Measurements from ENCODE around the gene RERE. TPM values are rescaled to one million over a fixed set of nuclear protein-coding genes. Genes with fewer than 3 reads are reported as not detected.
A peak's percentile ranks its signal among the peaks of the same experiment; 100 is the strongest.

Gene RERE
- total RNA-seq, 1 donor from 2014 or later = 19.2 TPM

DNA sequence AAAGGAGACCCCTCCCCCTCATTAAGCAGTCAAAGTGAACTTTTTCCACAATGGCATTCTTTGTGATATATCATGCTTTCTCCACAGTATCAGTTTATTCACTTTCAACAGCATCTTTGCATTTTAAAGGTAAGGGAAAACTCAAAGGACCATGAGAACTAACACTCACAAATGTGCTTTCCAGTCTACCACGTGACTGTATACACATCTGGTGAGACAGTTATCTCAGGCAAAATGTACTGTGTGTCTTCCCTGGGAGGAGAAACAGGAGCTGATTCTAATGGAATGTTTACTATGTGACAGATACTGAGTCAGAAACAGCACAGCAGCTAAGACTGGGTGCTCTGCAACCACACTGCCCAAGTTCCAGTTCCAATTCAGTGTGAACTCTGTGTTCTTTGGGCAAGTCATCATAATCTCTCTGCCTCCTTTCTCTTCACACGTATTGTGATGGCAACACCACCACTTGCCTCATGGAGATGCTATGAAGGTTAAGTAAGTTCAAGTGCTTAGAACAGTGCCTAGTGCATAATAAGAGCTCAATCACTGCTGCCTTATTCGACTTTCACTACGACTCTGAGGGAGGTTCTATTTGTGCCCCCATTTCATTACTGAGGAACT, 420.5 kb downstream of the RERE start:
- Histone ChIP-seq H3K36me3 (ENCODE audit: control insufficient read depth, insufficient read depth, low read length) (no peaks in the 10 kb centered on the region), H3K4me3 (ENCODE audit: low read depth, low read length) (no peak overlapping the region), H3K27me3 (ENCODE audit: control insufficient read depth, insufficient read depth, low read length) (no peaks in the 10 kb centered on the region)
- FAIRE-seq (peak; percentile 84), DNase-seq (ENCODE audit: low read depth) (peak; percentile 99)
- no peak for TF ChIP-seq CTCF (IDR thresholded peaks at IDR 0.05; ENCODE audit: insufficient read depth, low read length, severe bottlenecking)

DNA sequence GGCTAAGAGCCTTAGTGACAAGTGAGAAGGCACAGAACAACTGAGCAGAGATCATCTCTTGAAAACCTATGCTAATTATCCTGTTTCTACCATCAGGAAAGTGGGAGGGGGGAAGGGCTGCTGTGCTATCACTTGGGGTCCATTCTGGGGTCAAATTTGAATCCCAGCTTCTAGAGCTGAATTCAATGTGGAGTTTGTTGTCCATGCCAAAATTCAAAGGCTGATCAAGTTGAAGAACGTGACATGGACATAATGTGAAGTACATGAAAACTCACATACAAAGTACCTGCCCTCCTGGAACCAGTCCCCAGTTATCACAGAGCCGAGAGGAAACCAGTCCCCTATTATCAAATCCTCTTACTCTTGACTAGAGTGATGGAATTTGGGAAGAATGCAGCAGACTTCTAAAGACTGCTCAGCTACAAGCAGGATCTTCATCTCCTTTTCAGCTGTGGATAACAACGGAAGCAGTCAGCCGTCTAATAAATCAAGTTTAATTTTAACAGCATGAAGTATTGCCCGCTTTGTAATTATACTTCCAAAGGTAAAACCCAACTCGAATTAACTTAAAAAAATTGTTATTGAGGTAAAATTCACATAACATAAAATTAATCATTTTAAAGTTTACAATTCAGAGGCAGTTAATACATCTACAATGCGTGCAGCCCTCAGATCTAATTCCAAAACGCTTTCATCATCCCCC, 421.2 kb downstream of the RERE start:
- no peaks in the 10 kb centered on the region for H3K36me3 ChIP-seq (ENCODE audit: control insufficient read depth, insufficient read depth, low read length)
- FAIRE-seq (no peak), DNase-seq (ENCODE audit: low read depth) (no peak)
- no peaks in the 10 kb centered on the region for H3K27me3 ChIP-seq (ENCODE audit: control insufficient read depth, insufficient read depth, low read length)
- no peak for TF ChIP-seq CTCF (IDR thresholded peaks at IDR 0.05; ENCODE audit: insufficient read depth, low read length, severe bottlenecking)
- H3K4me3 ChIP-seq (ENCODE audit: low read depth, low read length) = no peak overlapping the region

DNA sequence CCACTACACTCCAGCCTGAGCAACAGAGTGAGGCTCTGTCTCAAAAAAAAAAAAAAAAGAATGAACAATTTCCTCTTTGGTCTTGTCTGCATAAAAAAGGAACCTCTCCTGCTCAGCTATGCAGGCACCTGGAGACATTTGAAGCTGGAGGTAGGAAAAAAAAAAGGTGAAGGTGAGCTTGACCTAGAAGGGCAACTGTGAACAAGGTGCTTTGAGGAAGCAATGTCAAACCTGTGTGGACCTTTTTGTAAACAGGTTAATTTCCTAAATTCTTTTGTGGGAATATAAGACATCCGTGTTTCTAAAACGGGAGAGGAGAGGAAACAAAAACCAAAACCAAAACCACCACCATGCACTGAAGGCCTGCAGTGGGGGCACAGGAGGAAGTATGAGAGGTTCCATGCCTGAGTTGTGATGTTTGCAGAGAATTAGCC, 422.0 kb downstream of the RERE start:
- TF ChIP-seq CTCF (IDR thresholded peaks at IDR 0.05; ENCODE audit: insufficient read depth, low read length, severe bottlenecking) = no peak
- Histone ChIP-seq H3K27me3 (ENCODE audit: control insufficient read depth, insufficient read depth, low read length) (no peaks in the 10 kb centered on the region), H3K4me3 (ENCODE audit: low read depth, low read length) (no peak overlapping the region), H3K36me3 (ENCODE audit: control insufficient read depth, insufficient read depth, low read length) (no peaks in the 10 kb centered on the region)
- FAIRE-seq = no peak
- DNase-seq (ENCODE audit: low read depth) = no peak

GRCh38 chr1:8394456-8395321, 422.8 kb downstream of the RERE start:
- H3K27me3 ChIP-seq (ENCODE audit: control insufficient read depth, insufficient read depth, low read length) = no peaks in the 10 kb centered on the region
- no peak overlapping the region for H3K4me3 ChIP-seq (ENCODE audit: low read depth, low read length)
- no peak for TF ChIP-seq CTCF (IDR thresholded peaks at IDR 0.05; ENCODE audit: insufficient read depth, low read length, severe bottlenecking)
- peaks cover 2% of the 10 kb centered on the region for H3K36me3 ChIP-seq (ENCODE audit: control insufficient read depth, insufficient read depth, low read length)
- DNase-seq (ENCODE audit: low read depth) = peak; percentile 95
- FAIRE-seq = no peak

- H3K36me3 ChIP-seq (ENCODE audit: control insufficient read depth, insufficient read depth, low read length) = peaks cover 2% of the 10 kb centered on the region
- H3K4me3 ChIP-seq (ENCODE audit: low read depth, low read length) = no peak overlapping the region
- TF ChIP-seq CTCF (IDR thresholded peaks at IDR 0.05; ENCODE audit: insufficient read depth, low read length, severe bottlenecking) = no peak
- no peak for FAIRE-seq
- DNase-seq (ENCODE audit: low read depth) = no peak
- no peaks in the 10 kb centered on the region for H3K27me3 ChIP-seq (ENCODE audit: control insufficient read depth, insufficient read depth, low read length)
Observed at GRCh38 chr1:8392522-8392921, 424.9 kb downstream of the RERE start.

All from bronchial epithelial cell (primary cell).